ENCODE measurements around the gene WDR38. TPM values are rescaled to one million over a fixed set of nuclear protein-coding genes. Genes with fewer than 3 reads are reported as not detected.

Gene WDR38
- total RNA-seq, 1 experiment from 2014 or later: not detected

DNA sequence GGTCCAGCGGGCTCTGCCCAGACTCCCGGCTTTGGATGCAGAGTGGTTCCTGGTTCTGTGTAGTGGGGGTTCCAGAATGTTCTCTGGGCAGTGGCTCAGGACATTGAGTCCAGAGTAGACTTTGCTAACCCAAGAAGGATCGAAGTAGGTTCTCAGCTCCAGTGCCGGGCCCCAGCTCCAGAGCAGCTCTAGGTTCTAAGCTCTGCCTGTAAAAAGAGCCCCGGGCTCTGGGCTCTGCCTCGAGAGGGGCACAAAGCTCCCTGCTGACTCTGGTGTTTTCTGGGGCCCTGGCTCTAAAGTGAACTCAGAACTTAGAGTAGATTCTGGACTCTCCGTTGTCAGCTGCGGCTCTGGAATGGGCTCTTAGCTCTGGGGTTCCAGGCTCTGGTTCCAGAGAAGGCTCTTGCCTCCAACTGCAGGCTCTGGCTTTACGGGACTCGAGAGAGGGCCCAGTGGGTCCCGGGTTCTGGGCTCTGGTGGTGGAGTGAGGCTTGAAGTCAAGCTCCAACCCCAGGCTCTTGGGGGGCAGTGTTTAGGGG is 414 bp downstream of the WDR38 start:
- POLR2A ChIA-PET: interaction anchor here (0.6 to 1.4 kb wide), 2 partner anchors 8 to 82 kb away, joined by 3 to 9 read pairs; partner anchors contain the start of genes ARPC5L and RPL35
- TF ChIP-seq, protein P1, sequence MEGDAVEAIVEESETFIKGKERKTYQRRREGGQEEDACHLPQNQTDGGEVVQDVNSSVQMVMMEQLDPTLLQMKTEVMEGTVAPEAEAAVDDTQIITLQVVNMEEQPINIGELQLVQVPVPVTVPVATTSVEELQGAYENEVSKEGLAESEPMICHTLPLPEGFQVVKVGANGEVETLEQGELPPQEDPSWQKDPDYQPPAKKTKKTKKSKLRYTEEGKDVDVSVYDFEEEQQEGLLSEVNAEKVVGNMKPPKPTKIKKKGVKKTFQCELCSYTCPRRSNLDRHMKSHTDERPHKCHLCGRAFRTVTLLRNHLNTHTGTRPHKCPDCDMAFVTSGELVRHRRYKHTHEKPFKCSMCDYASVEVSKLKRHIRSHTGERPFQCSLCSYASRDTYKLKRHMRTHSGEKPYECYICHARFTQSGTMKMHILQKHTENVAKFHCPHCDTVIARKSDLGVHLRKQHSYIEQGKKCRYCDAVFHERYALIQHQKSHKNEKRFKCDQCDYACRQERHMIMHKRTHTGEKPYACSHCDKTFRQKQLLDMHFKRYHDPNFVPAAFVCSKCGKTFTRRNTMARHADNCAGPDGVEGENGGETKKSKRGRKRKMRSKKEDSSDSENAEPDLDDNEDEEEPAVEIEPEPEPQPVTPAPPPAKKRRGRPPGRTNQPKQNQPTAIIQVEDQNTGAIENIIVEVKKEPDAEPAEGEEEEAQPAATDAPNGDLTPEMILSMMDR (IDR thresholded peaks at IDR 0.05; ENCODE audit: insufficient read depth in 1 of 2, low read depth in 1 of 2, low read length in 1 of 2, severe bottlenecking in 1 of 2, unreplicated experiment in 1 of 2): no peak
- Mint-ChIP-seq H3K4me3 (ENCODE audit: unreplicated experiment) (peak overlapping the region; percentile 75), H3K4me1 (ENCODE audit: low read depth, unreplicated experiment) (peaks cover 6% of the 10 kb centered on the region), H3K36me3 (ENCODE audit: insufficient read depth, unreplicated experiment) (peaks cover 56% of the 10 kb centered on the region), H3K9me3 (ENCODE audit: unreplicated experiment) (no peaks in the 10 kb centered on the region), H3K27me3 (ENCODE audit: insufficient read depth, unreplicated experiment) (no peaks in the 10 kb centered on the region), H3K27ac (ENCODE audit: unreplicated experiment) (peak overlapping the region; percentile 76)
- BruUV-seq (replicated peaks): no TSS peak
- no peak for DNase-seq
- intact Hi-C loops (cut with micrococcal nuclease; ENCODE audit: unreplicated experiment): loop anchor here (2.0 kb wide), 1 partner anchor 35 kb away; no protein-coding TSS in a partner anchor
- Histone ChIP-seq H3K36me3 (ENCODE audit: control insufficient read depth, insufficient read depth, low read length) (peaks cover 1% of the 10 kb centered on the region; the same call in 1 of the 2 replicates), H3K4me3 (ENCODE audit: low read depth, low read length) (peak overlapping the region; percentile 47), H3K27me3 (replicated peaks; ENCODE audit: control insufficient read depth, insufficient read depth, low read length) (no peaks in the 10 kb centered on the region), H3K4me1 (peaks cover 7% of the 10 kb centered on the region; the same call in 1 of the 2 replicates), H3K9me3 (no peaks in the 10 kb centered on the region)
- CTCF ChIA-PET: interaction anchor here (0.6 to 11.7 kb wide), 22 partner anchors 8 to 471 kb away, joined by 3 to 325 read pairs (median 8); partner anchors contain the start of genes ARPC5L, HSPA5, NR6A1 and OLFML2A

DNA sequence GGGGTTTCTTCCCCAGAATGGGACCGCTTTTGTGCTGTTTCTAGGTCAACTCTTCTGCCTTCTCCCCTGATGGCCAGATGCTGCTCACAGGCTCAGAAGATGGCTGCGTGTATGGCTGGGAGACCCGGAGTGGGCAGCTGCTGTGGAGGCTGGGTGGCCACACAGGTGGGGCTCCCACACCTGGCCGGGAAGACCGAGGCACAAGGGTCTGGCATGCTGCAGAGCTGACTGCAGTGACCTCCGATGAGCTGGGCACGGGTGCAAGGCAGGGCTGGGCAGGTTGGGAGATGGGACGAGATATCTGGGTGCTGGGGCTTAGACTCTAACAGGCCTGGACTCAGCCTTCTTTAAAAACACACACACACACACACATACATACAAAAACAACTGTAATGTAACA is 901 bp downstream of the WDR38 start:
- no peaks in the 10 kb centered on the region for H3K27me3 Mint-ChIP-seq (ENCODE audit: insufficient read depth, unreplicated experiment)
- Histone ChIP-seq H3K36me3 (ENCODE audit: control insufficient read depth, insufficient read depth, low read length) (peaks cover 3% of the 10 kb centered on the region; the same call in 1 of the 2 replicates), H3K4me3 (ENCODE audit: low read depth, low read length) (no peak overlapping the region), H3K27me3 (replicated peaks; ENCODE audit: control insufficient read depth, insufficient read depth, low read length) (no peaks in the 10 kb centered on the region), H3K9me3 (no peaks in the 10 kb centered on the region), H3K4me1 (peaks cover 7% of the 10 kb centered on the region; the same call in 1 of the 2 replicates)
- TF ChIP-seq, protein P1 (IDR thresholded peaks at IDR 0.05; ENCODE audit: insufficient read depth in 1 of 2, low read depth in 1 of 2, low read length in 1 of 2, severe bottlenecking in 1 of 2, unreplicated experiment in 1 of 2): no peak
- intact Hi-C loops (cut with micrococcal nuclease; ENCODE audit: unreplicated experiment): no loop called here
- H3K27ac Mint-ChIP-seq (ENCODE audit: unreplicated experiment): no peak overlapping the region
- no peak overlapping the region for H3K4me3 Mint-ChIP-seq (ENCODE audit: unreplicated experiment)
- POLR2A ChIA-PET: interaction anchor here (0.6 kb wide), 1 partner anchor 75 kb away, joined by 4 read pairs; no protein-coding TSS in a partner anchor
- H3K4me1 Mint-ChIP-seq (ENCODE audit: low read depth, unreplicated experiment): peaks cover 6% of the 10 kb centered on the region
- H3K36me3 Mint-ChIP-seq (ENCODE audit: insufficient read depth, unreplicated experiment): peaks cover 60% of the 10 kb centered on the region
- DNase-seq: no peak
- BruUV-seq (replicated peaks): no TSS peak
- CTCF ChIA-PET: interaction anchor here (1.0 to 11.7 kb wide), 7 partner anchors 39 to 89 kb away, joined by 4 to 325 read pairs (median 13); partner anchors contain the start of genes NR6A1 and OLFML2A
- no peaks in the 10 kb centered on the region for H3K9me3 Mint-ChIP-seq (ENCODE audit: unreplicated experiment)

DNA sequence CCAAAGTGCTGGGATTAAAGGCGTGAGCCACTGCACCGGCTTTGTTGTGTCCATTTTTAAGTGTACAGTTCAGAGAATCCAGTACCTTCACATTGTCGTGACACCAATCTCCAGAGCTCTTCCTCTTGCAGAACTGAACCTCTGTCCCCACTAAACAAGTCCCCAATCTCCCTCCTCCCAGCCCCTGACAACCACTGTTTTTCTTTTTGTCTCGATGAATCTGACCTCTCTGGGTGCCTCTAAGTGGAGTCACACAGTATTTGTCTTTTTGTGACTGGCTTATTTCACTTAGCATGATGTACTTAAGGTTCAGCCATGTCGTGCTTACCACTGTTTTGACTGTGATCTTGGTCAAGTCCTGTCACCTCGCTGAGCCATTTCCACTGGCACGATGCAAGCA is 1.6 kb downstream of the WDR38 start:
- DNase-seq: no peak
- H3K9me3 ChIP-seq: no peaks in the 10 kb centered on the region
- Mint-ChIP-seq H3K9me3 (ENCODE audit: unreplicated experiment) (no peaks in the 10 kb centered on the region), H3K27ac (ENCODE audit: unreplicated experiment) (peak overlapping the region; percentile 21), H3K27me3 (ENCODE audit: insufficient read depth, unreplicated experiment) (no peaks in the 10 kb centered on the region), H3K4me3 (ENCODE audit: unreplicated experiment) (no peak overlapping the region), H3K4me1 (ENCODE audit: low read depth, unreplicated experiment) (peaks cover 6% of the 10 kb centered on the region), H3K36me3 (ENCODE audit: insufficient read depth, unreplicated experiment) (peaks cover 67% of the 10 kb centered on the region)
- ChIA-PET CTCF (interaction anchor here (1.0 to 11.7 kb wide), 3 partner anchors 38 to 81 kb away, joined by 4 to 325 read pairs (median 13); partner anchors contain the start of genes NR6A1 and OLFML2A), POLR2A (interaction anchor here (0.6 kb wide), 2 partner anchors 75 to 85 kb away, joined by 3 to 4 read pairs; no protein-coding TSS in a partner anchor)
- no peak overlapping the region for H3K4me3 ChIP-seq (ENCODE audit: low read depth, low read length)
- peaks cover 11% of the 10 kb centered on the region for H3K4me1 ChIP-seq
- H3K27me3 ChIP-seq (replicated peaks; ENCODE audit: control insufficient read depth, insufficient read depth, low read length): no peaks in the 10 kb centered on the region
- intact Hi-C loops (cut with micrococcal nuclease; ENCODE audit: unreplicated experiment): no loop called here
- TF ChIP-seq, protein P1 (IDR thresholded peaks at IDR 0.05; ENCODE audit: insufficient read depth in 1 of 2, low read depth in 1 of 2, low read length in 1 of 2, severe bottlenecking in 1 of 2, unreplicated experiment in 1 of 2): no peak
- H3K36me3 ChIP-seq (ENCODE audit: control insufficient read depth, insufficient read depth, low read length): peaks cover 7% of the 10 kb centered on the region
- BruUV-seq (replicated peaks): no TSS peak

Data from Caco-2 (cell line).